Activated CD4-positive, alpha-beta T cell treated with anti-CD3 and anti-CD28 coated beads for 36 hours (primary cell): ENCODE measurements around the gene CD247. TPM values are rescaled to one million over a fixed set of nuclear protein-coding genes. Genes with fewer than 3 reads are reported as not detected.

Experiments used
- ATAC-seq: fragments of 200-7000 bp; cut with Tn5 transposase; one replicate; pipeline ENCODE4 v1.10.0; 2021; ENCODE audit warnings: mild to moderate bottlenecking, moderate library complexity
- CTCF ChIA-PET: fragments of 350-600 bp; sonication (Branson Sonifier 250); formaldehyde crosslinking; loops from one replicate; lab custom pipeline; 2021; ENCODE audit warnings: antibody characterized with exemption; lab: Charles Lee
- POLR2A ChIA-PET: fragments of 350-600 bp; sonication (Branson Sonifier 250); formaldehyde crosslinking; loops from one replicate; lab custom pipeline; 2021; ENCODE audit warnings: antibody characterized with exemption, inconsistent platforms; lab: Charles Lee
- DNase-seq: peaks from one replicate; pipeline ENCODE4 v3.0.0-alpha.2; 2020
- H3K27ac Mint-ChIP-seq: one replicate; pipeline ENCODE4 v1.8.0; 2021; ENCODE audit warnings: mixed read lengths
- H3K27me3 Mint-ChIP-seq: one replicate; pipeline ENCODE4 v1.8.0; 2021; ENCODE audit warnings: mixed read lengths
- H3K36me3 Mint-ChIP-seq: one replicate; pipeline ENCODE4 v1.8.0; 2021; ENCODE audit warnings: low read depth, mixed read lengths
- H3K4me1 Mint-ChIP-seq: one replicate; pipeline ENCODE4 v1.8.0; 2021; ENCODE audit warnings: mixed read lengths
- H3K4me3 Mint-ChIP-seq: one replicate; pipeline ENCODE4 v1.8.0; 2021; ENCODE audit warnings: mild to moderate bottlenecking, moderate library complexity, mixed read lengths
- H3K9me3 Mint-ChIP-seq: one replicate; pipeline ENCODE4 v1.8.0; 2021; ENCODE audit warnings: low read depth, mixed read lengths
- intact Hi-C, 2 experiments: fragments of 100-400 bp; cut with DNase I in 1 of 2; cut with micrococcal nuclease in 1 of 2; formaldehyde crosslinking; loops; one replicate each; pipeline versions ENCODE4 v1.14.2 to v1.15.1; 2022 to 2024; cut with DNase I, micrococcal nuclease
- total RNA-seq, 2 experiments: library from RNA; stranded (reverse); gene quantifications; one replicate each; pipeline ENCODE4 v1.2.3, GENCODE V29; 2021

Gene CD247
- total RNA-seq, 2 experiments from 2014 or later = 149 TPM

DNA sequence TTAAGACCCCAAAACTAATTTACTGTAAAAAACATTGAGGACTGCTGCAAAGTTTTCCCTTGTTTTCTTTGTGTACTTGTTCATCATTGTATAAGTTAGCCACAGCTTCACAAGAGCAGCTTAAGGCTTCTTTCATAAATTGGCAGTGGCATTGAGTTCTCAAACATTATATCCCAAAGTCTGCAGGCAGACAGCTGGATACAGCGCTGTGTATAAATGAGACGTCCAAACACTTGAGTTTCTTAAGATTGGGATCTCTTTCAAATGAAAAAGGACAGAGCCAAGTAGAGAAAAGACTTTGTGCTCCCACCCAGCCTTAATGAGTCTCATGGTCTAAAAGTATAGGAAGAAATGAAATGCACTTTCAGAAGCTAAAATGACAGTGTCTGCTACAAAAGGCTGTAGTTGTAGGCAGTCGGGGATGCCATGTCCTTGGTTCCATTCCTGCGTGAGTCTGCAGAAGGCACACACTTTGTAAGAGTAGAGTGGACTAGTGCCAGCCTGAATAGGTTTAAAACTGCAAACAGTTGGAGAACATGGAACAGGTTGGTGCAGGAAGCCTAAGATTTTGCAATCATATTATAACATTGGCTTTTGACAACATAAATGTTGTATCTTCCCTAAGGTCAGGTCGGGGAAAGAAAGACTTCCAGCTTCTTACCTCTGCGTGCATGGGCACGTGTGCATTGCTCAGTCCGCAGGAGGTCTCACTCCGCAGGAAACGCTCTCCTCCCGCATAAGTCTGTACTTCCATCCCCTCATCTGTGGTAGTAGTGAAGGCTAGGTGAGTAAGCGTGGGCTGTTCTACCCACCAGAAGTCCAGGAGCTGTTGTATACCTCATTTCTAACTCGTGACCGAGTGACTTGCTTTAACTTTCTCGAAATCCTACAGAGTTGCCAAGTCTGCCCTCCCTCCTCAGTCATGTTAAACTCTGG, 94.4 kb downstream of the CD247 start:
- Mint-ChIP-seq H3K36me3 (peaks cover 2% of the 10 kb centered on the region), H3K9me3 (no peaks in the 10 kb centered on the region), H3K4me3 (no peak overlapping the region), H3K4me1 (peaks cover 10% of the 10 kb centered on the region), H3K27me3 (no peaks in the 10 kb centered on the region), H3K27ac (no peak overlapping the region)
- ATAC-seq (no peak), DNase-seq (no peak)
- POLR2A ChIA-PET = interaction anchor here (0.6 kb wide), 1 partner anchor 24 kb away, joined by 3 read pairs; no protein-coding TSS in a partner anchor
- intact Hi-C loops = no loop called here
- CTCF ChIA-PET = interaction anchor here (0.5 to 1.7 kb wide), 7 partner anchors 8 to 437 kb away, joined by 3 to 6 read pairs (median 3); no protein-coding TSS in a partner anchor

DNA sequence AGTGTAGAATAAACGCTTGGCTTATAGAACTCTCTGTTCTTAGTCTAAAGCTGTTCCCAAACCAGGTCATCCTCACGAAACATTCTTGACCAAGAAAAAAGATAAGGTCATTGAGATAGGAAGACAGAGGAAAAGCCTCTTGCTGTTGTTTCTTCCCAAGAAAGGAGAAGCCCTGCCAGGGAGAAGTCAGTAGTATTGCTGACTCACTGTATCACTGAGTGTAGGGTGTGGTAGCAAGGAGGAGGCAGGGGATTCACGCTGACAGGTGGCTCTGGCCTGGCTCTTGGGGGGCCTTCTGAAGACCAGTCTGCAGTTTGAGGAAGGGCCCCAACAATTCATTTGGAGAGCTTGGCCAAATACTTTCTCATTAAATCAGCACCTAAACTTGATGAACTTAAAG, 97.8 kb downstream of the CD247 start:
- ChIA-PET CTCF (interaction anchor here (1.4 to 1.5 kb wide), 2 partner anchors 110 to 121 kb away, joined by 3 read pairs; no protein-coding TSS in a partner anchor), POLR2A (no interaction called here)
- Mint-ChIP-seq H3K9me3 (no peaks in the 10 kb centered on the region), H3K4me3 (no peak overlapping the region), H3K27me3 (no peaks in the 10 kb centered on the region), H3K27ac (no peak overlapping the region), H3K36me3 (peaks cover 7% of the 10 kb centered on the region), H3K4me1 (no peaks in the 10 kb centered on the region)
- no peak for DNase-seq
- ATAC-seq = no peak
- intact Hi-C loops = no loop called here

DNA sequence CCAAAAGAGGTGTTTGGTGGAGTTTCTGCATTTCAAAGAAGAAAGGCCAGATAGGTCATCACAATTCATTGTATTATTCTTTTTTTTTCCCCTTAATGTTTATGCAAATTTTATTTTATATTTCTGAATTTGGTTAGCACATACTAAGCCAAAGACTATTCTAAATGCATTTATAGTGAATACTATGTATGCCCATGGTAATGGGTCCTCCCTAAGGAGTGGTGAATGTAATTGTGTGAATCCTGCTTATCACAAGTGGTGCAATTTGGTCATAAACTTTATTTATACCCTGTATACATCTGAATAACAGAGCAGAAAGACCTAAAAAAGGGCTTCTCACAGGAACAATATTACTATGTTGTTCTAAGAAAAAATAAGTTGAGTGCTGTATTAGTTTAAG, 99.1 kb downstream of the CD247 start:
- Mint-ChIP-seq H3K4me1 (no peaks in the 10 kb centered on the region), H3K4me3 (no peak overlapping the region), H3K27ac (no peak overlapping the region), H3K36me3 (peaks cover 11% of the 10 kb centered on the region), H3K27me3 (no peaks in the 10 kb centered on the region), H3K9me3 (no peaks in the 10 kb centered on the region)
- CTCF ChIA-PET = interaction anchor here (0.8 to 1.8 kb wide), 5 partner anchors 22 to 352 kb away, joined by 3 to 8 read pairs (median 4); no protein-coding TSS in a partner anchor
- POLR2A ChIA-PET = no interaction called here
- intact Hi-C loops = no loop called here
- DNase-seq (no peak), ATAC-seq (no peak)

DNA sequence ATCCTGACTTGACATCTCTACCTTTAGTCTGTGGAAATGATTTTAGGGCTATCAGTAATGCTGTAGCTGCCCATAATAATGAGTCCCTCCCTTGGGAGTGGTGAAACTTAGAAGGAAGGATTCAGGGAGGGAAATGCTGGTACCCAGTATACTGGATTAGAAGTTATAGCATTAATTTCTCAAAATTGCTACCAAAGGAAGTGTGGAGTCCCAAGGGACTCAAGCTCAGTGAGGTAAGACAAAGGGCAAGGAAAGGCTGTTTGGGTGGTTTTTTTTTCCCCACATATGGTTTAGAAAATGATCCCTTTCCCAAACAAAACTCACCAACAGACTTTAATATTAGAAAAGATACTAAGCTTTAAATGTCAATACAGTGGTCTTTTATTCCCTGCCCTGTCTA, 99.9 kb downstream of the CD247 start:
- ChIA-PET POLR2A (interaction anchor here (0.7 kb wide), 1 partner anchor 23 kb away, joined by 10 read pairs; no protein-coding TSS in a partner anchor), CTCF (interaction anchor here (1.0 to 1.8 kb wide), 4 partner anchors 115 to 352 kb away, joined by 3 to 8 read pairs (median 6); no protein-coding TSS in a partner anchor)
- ATAC-seq = no peak
- intact Hi-C loops = no loop called here
- no peak overlapping the region for H3K27ac Mint-ChIP-seq
- peaks cover 15% of the 10 kb centered on the region for H3K36me3 Mint-ChIP-seq
- H3K9me3 Mint-ChIP-seq = no peaks in the 10 kb centered on the region
- no peaks in the 10 kb centered on the region for H3K27me3 Mint-ChIP-seq
- H3K4me1 Mint-ChIP-seq = peaks cover 2% of the 10 kb centered on the region
- no peak for DNase-seq
- H3K4me3 Mint-ChIP-seq = no peak overlapping the region

DNA sequence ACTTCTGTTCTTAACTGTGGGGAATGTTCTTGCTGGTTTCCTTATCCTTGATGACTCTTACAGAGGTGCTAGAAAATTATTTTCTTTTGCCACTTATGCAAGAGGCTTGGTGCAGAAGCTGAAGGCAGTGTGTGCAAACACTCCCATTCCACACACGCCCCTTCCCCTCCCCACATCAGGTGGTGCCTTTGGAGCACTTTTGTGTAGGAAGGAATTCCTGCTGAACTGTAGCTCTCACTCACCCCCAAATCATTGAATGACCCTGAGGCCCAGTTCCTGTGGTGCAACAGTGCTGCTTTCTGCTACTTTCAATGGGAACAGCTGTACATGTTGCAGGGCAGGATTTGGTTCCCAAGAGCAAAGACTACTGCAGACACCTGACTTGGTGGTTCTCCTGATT, 101.8 kb downstream of the CD247 start:
- CTCF ChIA-PET = interaction anchor here (0.7 to 1.6 kb wide), 5 partner anchors 16 to 300 kb away, joined by 3 to 6 read pairs (median 3); no protein-coding TSS in a partner anchor
- no peaks in the 10 kb centered on the region for H3K27me3 Mint-ChIP-seq
- H3K4me3 Mint-ChIP-seq = no peak overlapping the region
- H3K4me1 Mint-ChIP-seq = peaks cover 18% of the 10 kb centered on the region
- no peak for DNase-seq
- peaks cover 28% of the 10 kb centered on the region for H3K36me3 Mint-ChIP-seq
- ATAC-seq = no peak
- no peak overlapping the region for H3K27ac Mint-ChIP-seq
- POLR2A ChIA-PET = interaction anchor here (0.6 kb wide), 1 partner anchor 264 kb away, joined by 4 read pairs; no protein-coding TSS in a partner anchor
- no peaks in the 10 kb centered on the region for H3K9me3 Mint-ChIP-seq
- intact Hi-C loops = loop anchor here in 1 of 2 experiments (1.0 kb wide), 1 partner anchor 12 kb away; no protein-coding TSS in a partner anchor

DNA sequence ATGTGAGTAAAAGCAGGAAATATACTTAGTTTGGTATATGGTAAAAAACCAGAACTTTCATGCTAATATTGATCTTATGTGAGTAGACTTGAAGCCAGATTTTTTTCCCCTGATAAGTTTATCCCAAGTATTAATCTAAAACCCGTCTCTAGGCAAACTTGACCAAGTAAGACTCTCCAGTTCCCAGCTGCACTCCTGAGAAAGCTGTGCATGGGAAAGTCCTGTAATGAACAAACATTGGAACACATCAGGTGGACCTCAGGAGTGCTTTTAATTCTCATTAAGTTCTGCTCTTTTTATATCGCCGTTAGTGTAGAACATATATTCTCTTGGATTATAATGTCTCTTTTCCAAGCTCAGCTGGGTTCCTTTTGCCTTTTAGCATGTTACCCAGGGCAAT, 105.0 kb downstream of the CD247 start:
- ChIA-PET CTCF (interaction anchor here (0.6 to 3.6 kb wide), 9 partner anchors 14 to 127 kb away, joined by 3 to 13 read pairs (median 4); no protein-coding TSS in a partner anchor), POLR2A (no interaction called here)
- peaks cover 30% of the 10 kb centered on the region for H3K36me3 Mint-ChIP-seq
- H3K9me3 Mint-ChIP-seq = no peaks in the 10 kb centered on the region
- ATAC-seq (no peak), DNase-seq (no peak)
- H3K27me3 Mint-ChIP-seq = no peaks in the 10 kb centered on the region
- H3K4me3 Mint-ChIP-seq = no peak overlapping the region
- H3K27ac Mint-ChIP-seq = no peak overlapping the region
- intact Hi-C loops = no loop called here
- peaks cover 19% of the 10 kb centered on the region for H3K4me1 Mint-ChIP-seq

DNA sequence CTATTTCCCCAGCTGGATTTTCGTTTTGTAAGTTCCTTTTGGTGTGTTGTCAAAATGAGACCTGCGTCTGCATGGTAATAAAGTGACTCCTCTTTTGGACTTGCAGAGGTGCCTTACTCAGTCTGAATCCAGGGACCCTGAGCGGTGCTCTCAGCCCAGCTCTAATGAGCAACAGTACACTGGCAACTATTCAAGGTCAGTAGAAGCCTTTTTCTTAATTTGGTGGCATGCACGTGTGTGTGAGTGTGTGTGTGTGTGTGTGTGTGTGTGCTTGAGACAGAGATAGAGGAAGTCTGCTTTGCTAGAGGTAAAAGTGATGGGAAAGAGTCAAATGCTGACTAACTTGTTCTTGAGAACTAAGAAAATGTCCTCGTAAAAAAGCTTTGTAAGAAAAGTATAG, 105.4 kb downstream of the CD247 start:
- POLR2A ChIA-PET = no interaction called here

DNA sequence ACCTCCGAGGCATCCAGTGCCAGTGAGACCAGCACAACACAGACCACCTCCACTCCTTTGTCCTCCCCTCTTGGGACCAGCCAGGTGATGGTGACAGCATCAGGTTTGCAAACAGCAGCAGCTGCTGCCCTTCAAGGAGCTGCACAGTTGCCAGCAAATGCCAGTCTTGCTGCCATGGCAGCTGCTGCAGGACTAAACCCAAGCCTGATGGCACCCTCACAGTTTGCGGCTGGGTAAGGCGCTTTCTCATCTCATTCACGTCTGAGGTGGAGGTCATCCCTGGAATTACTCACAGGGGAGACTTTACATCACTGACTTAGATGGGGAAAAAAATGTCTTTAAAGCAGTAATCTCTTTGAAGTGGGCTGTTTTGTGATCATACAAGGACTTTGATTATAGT, 106.3 kb downstream of the CD247 start:
- Mint-ChIP-seq H3K27ac (peak overlapping the region; percentile 45), H3K27me3 (no peaks in the 10 kb centered on the region), H3K36me3 (peaks cover 30% of the 10 kb centered on the region), H3K4me1 (peaks cover 19% of the 10 kb centered on the region), H3K4me3 (no peak overlapping the region), H3K9me3 (no peaks in the 10 kb centered on the region)
- ChIA-PET CTCF (interaction anchor here (0.6 to 3.6 kb wide), 10 partner anchors 10 to 642 kb away, joined by 3 to 13 read pairs (median 4); no protein-coding TSS in a partner anchor), POLR2A (no interaction called here)
- ATAC-seq = peak; percentile 74
- intact Hi-C loops = no loop called here
- peak; percentile 62 for DNase-seq

More for the DNA sequence above, 105.4 kb downstream of the CD247 start:
- CTCF ChIA-PET = interaction anchor here (0.6 to 3.6 kb wide), 10 partner anchors 11 to 127 kb away, joined by 3 to 13 read pairs (median 4); no protein-coding TSS in a partner anchor
- Mint-ChIP-seq H3K4me1 (peaks cover 19% of the 10 kb centered on the region), H3K27ac (peak overlapping the region; percentile 67), H3K4me3 (no peak overlapping the region), H3K36me3 (peaks cover 30% of the 10 kb centered on the region), H3K27me3 (no peaks in the 10 kb centered on the region), H3K9me3 (no peaks in the 10 kb centered on the region)
- DNase-seq (no peak), ATAC-seq (peak; percentile 66)
- intact Hi-C loops = no loop called here

DNA sequence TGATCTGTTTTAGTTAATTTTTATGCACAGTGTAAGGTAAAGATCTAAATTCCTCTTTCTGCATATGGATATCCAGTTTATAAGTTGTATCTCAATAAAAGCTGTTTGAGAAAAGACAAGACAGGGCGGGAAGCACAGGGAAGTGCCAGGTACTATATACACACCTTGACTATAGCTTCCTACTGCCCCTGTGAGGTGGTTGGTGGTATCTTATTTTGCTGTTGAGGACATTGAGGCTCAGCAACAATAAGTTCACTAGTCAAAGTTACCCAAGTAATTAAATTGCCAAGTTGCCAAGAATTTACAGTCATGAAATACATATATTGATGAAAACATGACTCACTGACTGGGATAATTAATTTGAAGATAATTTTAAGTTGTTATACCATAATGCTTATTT, 109.1 kb downstream of the CD247 start:
- POLR2A ChIA-PET = no interaction called here

DNA sequence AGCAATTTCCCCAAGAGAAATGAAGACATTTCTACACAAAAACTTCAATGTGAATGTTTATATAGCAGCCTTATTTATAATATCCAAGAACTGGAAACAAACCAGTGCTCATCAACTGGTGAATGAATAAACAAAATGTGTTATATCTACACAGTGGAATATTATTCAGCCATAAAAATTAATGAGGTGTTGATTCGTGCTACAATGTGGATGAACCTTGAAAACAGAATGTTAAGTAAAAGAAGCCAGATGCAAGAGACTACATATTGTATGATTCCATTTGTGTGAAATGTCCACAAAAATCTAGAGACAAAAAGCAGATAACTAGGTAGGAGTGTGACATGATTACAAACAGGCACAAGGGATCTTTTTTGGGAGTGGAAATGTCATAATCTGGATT, 110.0 kb downstream of the CD247 start:
- Mint-ChIP-seq H3K36me3 (peaks cover 19% of the 10 kb centered on the region), H3K4me1 (peaks cover 17% of the 10 kb centered on the region), H3K4me3 (no peak overlapping the region), H3K9me3 (no peaks in the 10 kb centered on the region), H3K27me3 (no peaks in the 10 kb centered on the region), H3K27ac (no peak overlapping the region)
- ATAC-seq (no peak), DNase-seq (no peak)
- intact Hi-C loops = loop anchor here (5.0 to 10.0 kb wide), 2 partner anchors 144 to 341 kb away; no protein-coding TSS in a partner anchor
- CTCF ChIA-PET = interaction anchor here (1.0 to 1.4 kb wide), 6 partner anchors 36 to 498 kb away, joined by 3 to 6 read pairs (median 3); no protein-coding TSS in a partner anchor
- POLR2A ChIA-PET = no interaction called here

More for the DNA sequence above, 109.1 kb downstream of the CD247 start:
- no peaks in the 10 kb centered on the region for H3K27me3 Mint-ChIP-seq
- no peak overlapping the region for H3K27ac Mint-ChIP-seq
- H3K9me3 Mint-ChIP-seq = no peaks in the 10 kb centered on the region
- H3K36me3 Mint-ChIP-seq = peaks cover 21% of the 10 kb centered on the region
- no peak for ATAC-seq
- DNase-seq = no peak
- peaks cover 19% of the 10 kb centered on the region for H3K4me1 Mint-ChIP-seq
- no peak overlapping the region for H3K4me3 Mint-ChIP-seq
- intact Hi-C loops = loop anchor here (1.0 to 10.0 kb wide), 3 partner anchors 141 to 342 kb away; no protein-coding TSS in a partner anchor
- CTCF ChIA-PET = interaction anchor here (0.8 to 1.5 kb wide), 10 partner anchors 8 to 435 kb away, joined by 3 to 7 read pairs (median 4); no protein-coding TSS in a partner anchor

DNA sequence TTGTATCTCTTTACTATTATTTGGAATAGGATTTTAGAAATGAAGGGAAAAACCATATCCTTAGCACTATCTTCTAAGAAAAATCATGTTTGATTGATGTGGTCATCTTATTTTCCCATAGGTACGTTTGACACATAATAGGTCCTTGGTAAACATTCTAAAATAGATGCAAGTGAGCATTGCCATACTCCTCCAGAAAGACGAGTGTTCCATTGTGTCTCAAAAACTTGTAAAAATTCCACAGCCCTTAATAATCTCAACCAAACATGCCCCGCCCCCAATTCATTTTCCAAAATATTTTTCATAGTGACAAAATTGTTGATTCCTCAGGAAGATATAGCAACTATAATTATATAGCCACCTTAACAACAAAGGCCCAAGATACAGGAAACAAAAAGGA, 113.4 kb downstream of the CD247 start:
- Mint-ChIP-seq H3K36me3 (peaks cover 11% of the 10 kb centered on the region), H3K27ac (no peak overlapping the region)
- POLR2A ChIA-PET = interaction anchor here (0.7 kb wide), 1 partner anchor 1418 kb away, joined by 3 read pairs; no protein-coding TSS in a partner anchor

More for the DNA sequence above, 113.4 kb downstream of the CD247 start:
- Mint-ChIP-seq H3K4me3 (no peak overlapping the region), H3K4me1 (no peaks in the 10 kb centered on the region), H3K27me3 (no peaks in the 10 kb centered on the region), H3K9me3 (no peaks in the 10 kb centered on the region)
- no peak for DNase-seq
- no peak for ATAC-seq
- CTCF ChIA-PET = interaction anchor here (1.4 to 1.7 kb wide), 3 partner anchors 136 to 341 kb away, joined by 3 to 10 read pairs (median 4); no protein-coding TSS in a partner anchor
- intact Hi-C loops = loop anchor here (1.0 to 10.0 kb wide), 5 partner anchors 11 to 338 kb away; no protein-coding TSS in a partner anchor
